Breast epithelium (tissue), 4 donors: ENCODE results near the gene ZNF407. TPM values are rescaled to one million over a fixed set of nuclear protein-coding genes. Genes with fewer than 3 reads are reported as not detected.

ENCODE experiments used
- DNase-seq, 2 donors: peaks; one replicate each; pipeline ENCODE4 v3.0.0-alpha.2; 2019; ENCODE audit warnings: low spot score in 2 of 2
- H3K27ac ChIP-seq, 2 donors: fragments of 200-600 bp; sonication (generic) in 1 of 2; one replicate each; pipeline ENCODE4 v1.5.1; 2016 to 2019; ENCODE audit warnings: mild to moderate bottlenecking in 1 of 2
- H3K27me3 ChIP-seq, 2 donors: fragments of 200-600 bp; sonication (generic) in 1 of 2; one replicate each; pipeline versions ENCODE4 v1.5.1 to v1.6.0; 2017 to 2019; ENCODE audit warnings: control low read depth in 1 of 2, mild to moderate bottlenecking in 1 of 2
- H3K36me3 ChIP-seq: fragments of 200-600 bp; one replicate; pipeline ENCODE4 v1.5.1; 2019
- H3K4me1 ChIP-seq, 2 donors: fragments of 200-600 bp; sonication (generic); one replicate each; pipeline ENCODE4 v1.5.1; 2016 to 2019; ENCODE audit warnings: control low read depth in 1 of 2
- H3K4me3 ChIP-seq, 3 donors: fragments of 200-600 bp; sonication (generic); 1 replicate in 2 of 3; 2 replicates in 1 of 3; pipeline ENCODE4 v1.5.1; 2016 to 2019; ENCODE audit warnings: mild to moderate bottlenecking in 3 of 3, moderate library complexity in 2 of 3
- H3K9me3 ChIP-seq, 2 donors: fragments of 200-600 bp; sonication (generic) in 1 of 2; one replicate each; pipeline ENCODE4 v1.5.1; 2016 to 2019; ENCODE audit warnings: control low read depth in 1 of 2
- POLR2A ChIP-seq: fragments of 450-650 bp; IDR thresholded peaks from one replicate; pipeline ENCODE4 v1.6.1; 2016; ENCODE audit warnings: antibody characterized with exemption, mild to moderate bottlenecking, moderate library complexity
- POLR2AphosphoS5 ChIP-seq, 3 donors: sonication (generic); formaldehyde crosslinking; IDR thresholded peaks; one replicate each; pipeline ENCODE4 v1.6.1; 2017; ENCODE audit warnings: antibody characterized with exemption in 3 of 3
- intact Hi-C: fragments of 100-400 bp; cut with DNase I; formaldehyde crosslinking; loops from one replicate; pipeline ENCODE4 v1.15.1; 2023; ENCODE audit warnings: low total_unique reads
- total RNA-seq, 3 donors: library from RNA; depleted of rRNA; stranded (reverse); fragments of >200 nt; gene quantifications; one replicate each; pipeline ENCODE4 v1.1.0, GENCODE V29; 2016
- TF ChIP-seq, protein P1 (sequence below), 3 donors: fragments of 450-650 bp; IDR thresholded peaks; one replicate each; pipeline ENCODE4 v1.5.1; 2016 to 2017; ENCODE audit warnings: antibody characterized with exemption in 3 of 3, mild to moderate bottlenecking in 3 of 3, moderate library complexity in 3 of 3

Gene ZNF407
- total RNA-seq, 3 donors from 2014 or later = 14.9 to 30.1 (median 22.3) TPM

DNA sequence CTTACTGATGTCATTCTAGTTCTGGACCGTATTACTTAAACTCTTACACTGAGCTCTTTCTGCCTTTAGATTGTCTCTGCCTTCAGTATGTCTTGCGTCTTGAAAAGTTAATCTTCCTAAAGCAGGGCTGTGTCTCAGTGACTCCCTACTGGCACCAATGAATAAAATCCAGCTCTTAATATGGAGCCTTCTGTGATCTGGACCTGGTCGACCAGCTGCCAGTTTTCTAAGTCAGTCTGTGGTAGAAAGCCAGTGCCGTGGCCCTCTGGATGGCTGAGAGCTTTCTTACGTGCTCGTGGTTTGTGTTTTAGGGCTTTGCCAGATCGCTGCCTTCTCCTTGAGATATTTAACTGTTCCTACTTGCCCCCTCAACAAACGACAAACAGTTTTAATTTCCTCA lies 26.8 kb downstream of the ZNF407 start:
- no peaks in the 10 kb centered on the region for H3K27me3 ChIP-seq
- no peak overlapping the region for H3K4me3 ChIP-seq
- H3K9me3 ChIP-seq = no peaks in the 10 kb centered on the region
- no peaks in the 10 kb centered on the region for H3K36me3 ChIP-seq
- TF ChIP-seq, protein P1, sequence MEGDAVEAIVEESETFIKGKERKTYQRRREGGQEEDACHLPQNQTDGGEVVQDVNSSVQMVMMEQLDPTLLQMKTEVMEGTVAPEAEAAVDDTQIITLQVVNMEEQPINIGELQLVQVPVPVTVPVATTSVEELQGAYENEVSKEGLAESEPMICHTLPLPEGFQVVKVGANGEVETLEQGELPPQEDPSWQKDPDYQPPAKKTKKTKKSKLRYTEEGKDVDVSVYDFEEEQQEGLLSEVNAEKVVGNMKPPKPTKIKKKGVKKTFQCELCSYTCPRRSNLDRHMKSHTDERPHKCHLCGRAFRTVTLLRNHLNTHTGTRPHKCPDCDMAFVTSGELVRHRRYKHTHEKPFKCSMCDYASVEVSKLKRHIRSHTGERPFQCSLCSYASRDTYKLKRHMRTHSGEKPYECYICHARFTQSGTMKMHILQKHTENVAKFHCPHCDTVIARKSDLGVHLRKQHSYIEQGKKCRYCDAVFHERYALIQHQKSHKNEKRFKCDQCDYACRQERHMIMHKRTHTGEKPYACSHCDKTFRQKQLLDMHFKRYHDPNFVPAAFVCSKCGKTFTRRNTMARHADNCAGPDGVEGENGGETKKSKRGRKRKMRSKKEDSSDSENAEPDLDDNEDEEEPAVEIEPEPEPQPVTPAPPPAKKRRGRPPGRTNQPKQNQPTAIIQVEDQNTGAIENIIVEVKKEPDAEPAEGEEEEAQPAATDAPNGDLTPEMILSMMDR (IDR thresholded peaks at IDR 0.05) = no peak
- TF ChIP-seq POLR2AphosphoS5 (IDR thresholded peaks at IDR 0.05) (no peak), POLR2A (no peak)
- H3K27ac ChIP-seq = no peak overlapping the region
- intact Hi-C loops = no loop called here
- no peaks in the 10 kb centered on the region for H3K4me1 ChIP-seq
- no peak for DNase-seq

DNA sequence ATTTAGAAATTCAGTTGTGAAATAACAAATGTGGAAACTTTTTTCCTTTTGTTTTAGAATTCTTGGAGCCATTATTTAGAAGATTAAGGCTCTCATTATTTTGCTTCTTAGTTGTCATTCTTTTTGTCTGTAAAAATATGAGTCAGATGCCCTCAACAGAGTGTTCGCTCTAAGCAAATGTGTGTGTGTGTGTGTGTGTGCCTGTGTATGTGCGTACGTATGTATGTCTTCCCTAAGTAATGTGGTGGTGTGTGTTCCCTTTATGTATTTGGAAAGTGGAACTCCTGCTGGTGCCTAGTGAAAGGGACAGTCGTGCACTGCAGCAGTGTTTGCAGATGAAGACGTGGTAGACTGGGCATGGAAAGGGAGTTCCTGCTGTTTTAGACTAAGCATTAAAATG lies 27.5 kb downstream of the ZNF407 start:
- Histone ChIP-seq H3K4me1 (no peaks in the 10 kb centered on the region), H3K9me3 (no peaks in the 10 kb centered on the region), H3K36me3 (no peaks in the 10 kb centered on the region), H3K27me3 (no peaks in the 10 kb centered on the region), H3K4me3 (no peak overlapping the region), H3K27ac (no peak overlapping the region)
- TF ChIP-seq, protein P1 (IDR thresholded peaks at IDR 0.05) = no peak
- TF ChIP-seq POLR2A (no peak), POLR2AphosphoS5 (IDR thresholded peaks at IDR 0.05) (no peak)
- DNase-seq = no peak
- intact Hi-C loops = no loop called here

DNA sequence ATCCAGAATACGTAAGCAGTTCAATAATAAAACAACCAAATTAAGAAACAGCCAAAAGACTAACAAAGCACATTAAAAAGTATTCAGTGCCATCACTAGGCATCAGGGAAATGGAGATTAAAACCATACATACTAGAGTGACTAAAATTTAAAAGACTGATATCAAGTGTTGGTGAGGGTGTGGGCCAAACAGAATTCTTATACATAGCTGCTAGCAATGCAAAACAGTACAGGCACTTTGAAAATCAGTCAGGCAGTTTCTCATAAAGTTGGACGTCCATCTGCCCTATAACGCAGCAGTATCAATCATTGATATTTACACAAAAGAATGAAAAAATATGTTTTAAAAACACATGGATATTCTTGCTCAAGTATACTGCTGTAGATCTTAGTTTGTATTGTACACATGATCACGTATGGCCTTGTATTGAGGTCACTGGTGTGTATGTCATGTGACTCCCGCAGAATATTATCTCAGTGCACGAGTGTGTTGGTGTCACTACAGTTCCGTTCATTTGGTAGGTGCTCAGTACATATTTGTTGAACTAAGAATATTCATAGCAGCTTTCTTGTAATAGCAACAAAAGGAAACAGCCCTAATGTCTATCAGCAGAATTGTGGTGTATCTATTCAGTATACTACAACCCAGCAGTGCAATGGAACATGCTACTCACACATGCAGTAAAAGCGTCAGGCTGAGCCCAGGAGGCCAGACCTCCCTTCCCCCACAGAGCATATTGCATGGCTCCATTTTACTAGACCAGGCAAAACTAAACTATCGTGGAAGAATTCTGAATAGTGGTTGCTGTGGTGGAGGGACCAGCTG lies 28.6 kb downstream of the ZNF407 start:
- H3K4me1 ChIP-seq = no peaks in the 10 kb centered on the region
- DNase-seq = no peak
- no peak overlapping the region for H3K27ac ChIP-seq
- H3K9me3 ChIP-seq = no peaks in the 10 kb centered on the region
- H3K4me3 ChIP-seq = no peak overlapping the region
- TF ChIP-seq POLR2AphosphoS5 (IDR thresholded peaks at IDR 0.05) = no peak
- no peak for TF ChIP-seq POLR2A
- TF ChIP-seq, protein P1 (IDR thresholded peaks at IDR 0.05) = no peak
- H3K27me3 ChIP-seq = no peaks in the 10 kb centered on the region
- H3K36me3 ChIP-seq = no peaks in the 10 kb centered on the region
- intact Hi-C loops = no loop called here

DNA sequence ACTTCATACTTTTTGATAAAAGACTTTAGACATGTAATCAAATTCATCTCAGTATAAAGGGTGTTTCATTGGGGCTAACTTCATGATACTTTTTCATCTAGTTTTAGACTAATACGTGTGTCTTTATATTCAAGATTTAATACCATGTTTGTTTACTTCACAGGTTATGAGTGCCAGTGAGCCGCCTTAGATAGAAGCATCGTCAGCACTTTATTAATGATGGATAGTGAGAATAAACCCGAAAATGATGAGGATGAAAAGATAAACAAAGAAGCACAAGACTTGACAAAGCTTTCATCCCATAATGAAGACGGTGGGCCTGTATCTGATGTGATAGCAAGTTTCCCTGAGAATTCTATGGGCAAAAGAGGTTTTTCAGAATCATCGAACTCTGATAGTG lies 33.1 kb downstream of the ZNF407 start:
- no peaks in the 10 kb centered on the region for H3K27me3 ChIP-seq
- H3K4me1 ChIP-seq = no peaks in the 10 kb centered on the region
- no peak for DNase-seq
- H3K36me3 ChIP-seq = peaks cover 4% of the 10 kb centered on the region
- TF ChIP-seq POLR2A (no peak), POLR2AphosphoS5 (IDR thresholded peaks at IDR 0.05) (no peak)
- TF ChIP-seq, protein P1 (IDR thresholded peaks at IDR 0.05) = no peak
- H3K9me3 ChIP-seq = no peaks in the 10 kb centered on the region
- intact Hi-C loops = loop anchor here (5.0 kb wide), 1 partner anchor 434 kb away; no protein-coding TSS in a partner anchor
- no peak overlapping the region for H3K4me3 ChIP-seq
- no peak overlapping the region for H3K27ac ChIP-seq

DNA sequence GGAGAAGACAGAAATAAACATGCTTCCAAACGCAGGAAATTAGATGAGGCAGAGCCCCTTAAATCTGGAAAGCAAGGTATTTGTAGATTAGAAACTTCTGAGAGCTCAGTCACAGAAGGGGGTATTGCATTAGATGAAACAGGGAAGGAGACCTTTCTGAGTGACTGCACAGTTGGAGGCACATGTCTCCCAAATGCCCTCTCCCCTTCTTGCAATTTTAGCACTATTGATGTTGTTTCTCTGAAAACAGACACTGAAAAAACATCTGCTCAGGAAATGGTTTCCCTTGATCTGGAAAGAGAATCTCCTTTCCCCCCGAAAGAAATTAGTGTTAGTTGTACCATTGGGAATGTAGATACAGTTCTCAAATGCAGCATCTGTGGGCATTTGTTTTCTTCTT lies 33.5 kb downstream of the ZNF407 start:
- intact Hi-C loops = loop anchor here (5.0 kb wide), 1 partner anchor 434 kb away; no protein-coding TSS in a partner anchor
- DNase-seq = no peak

More for the DNA sequence above, 33.5 kb downstream of the ZNF407 start:
- TF ChIP-seq, protein P1 (IDR thresholded peaks at IDR 0.05) = no peak
- TF ChIP-seq POLR2A = no peak
- TF ChIP-seq POLR2AphosphoS5 (IDR thresholded peaks at IDR 0.05) = no peak
- Histone ChIP-seq H3K27me3 (no peaks in the 10 kb centered on the region), H3K9me3 (no peaks in the 10 kb centered on the region), H3K27ac (no peak overlapping the region), H3K36me3 (peaks cover 4% of the 10 kb centered on the region), H3K4me1 (no peaks in the 10 kb centered on the region), H3K4me3 (no peak overlapping the region)
